AG20443 (cell line): ENCODE results near the gene ENPEP.
"Not testable (repeated sequence)": the region's sequence is repeated elsewhere in the genome, so short reads cannot be mapped to it uniquely, and the experiment has no call there.

ENCODE experiments used
- DNase-seq: peaks from one replicate; pipeline ENCODE4 v3.0.0; 2012; ENCODE audit warnings: low spot score, mixed read lengths

ENPEP gene

DNA sequence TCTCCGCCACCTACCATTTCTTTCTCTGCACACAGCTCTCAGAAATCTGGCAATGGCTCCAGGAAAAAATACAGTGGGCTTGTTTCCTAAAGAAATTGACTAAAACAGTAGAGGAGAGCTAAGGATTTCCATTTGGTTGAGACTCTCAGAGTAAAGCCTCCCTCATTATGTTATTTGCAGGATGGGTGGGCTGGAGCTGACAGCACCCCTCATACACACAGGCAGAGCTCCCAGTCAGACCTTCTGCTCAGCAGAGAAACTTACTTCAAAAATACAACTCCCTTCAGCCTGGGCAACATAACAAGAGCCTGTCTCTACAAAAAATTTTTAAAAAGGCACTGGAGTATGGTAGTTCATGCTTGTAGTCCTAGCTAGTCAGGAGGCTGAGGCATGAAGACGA is 44.9 kb downstream of the ENPEP start:
- DNase-seq: no peak

DNA sequence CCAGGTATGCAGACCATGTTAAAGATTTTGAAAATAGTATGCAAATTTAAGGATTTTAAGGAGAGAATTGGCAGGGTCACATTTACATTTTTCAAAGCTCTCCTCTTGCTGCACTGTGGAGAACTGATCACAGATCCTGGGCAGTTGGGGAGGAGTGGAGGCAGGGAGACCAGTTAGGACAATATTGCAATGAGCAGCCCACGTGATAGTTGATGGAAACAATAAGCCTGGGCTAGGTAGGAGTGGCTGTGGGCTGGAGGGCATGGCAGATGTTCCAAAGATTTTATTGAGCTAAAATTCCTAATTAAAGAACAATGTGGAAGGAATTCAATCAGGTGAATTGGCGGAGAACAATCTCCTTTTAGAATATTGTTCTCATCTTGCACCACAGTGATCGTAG is 50.6 kb downstream of the ENPEP start:
- DNase-seq: no peak

DNA sequence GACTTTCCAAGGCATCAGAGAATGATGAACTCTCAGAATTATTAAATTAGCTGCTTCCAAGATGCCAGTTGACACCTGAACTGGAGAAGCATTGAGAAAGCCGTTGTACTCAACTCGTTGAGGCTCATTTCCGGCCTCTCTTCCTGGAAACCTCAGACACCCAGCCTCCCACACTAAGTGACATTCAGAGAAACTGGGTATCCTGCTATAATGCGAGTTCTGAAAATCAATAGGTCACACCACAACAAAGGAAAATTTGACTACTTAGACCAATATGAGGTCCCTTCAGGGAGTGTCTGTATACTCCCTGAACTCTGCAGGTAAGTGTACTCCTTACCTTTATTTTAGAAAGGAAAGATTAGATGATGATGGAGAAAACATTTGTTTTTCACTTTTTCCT is 51.2 kb downstream of the ENPEP start:
- DNase-seq: no peak

- DNase-seq: peak; percentile 11
Measured at GRCh38 chr4:110532901-110533589, 57.1 kb downstream of the ENPEP start.

DNA sequence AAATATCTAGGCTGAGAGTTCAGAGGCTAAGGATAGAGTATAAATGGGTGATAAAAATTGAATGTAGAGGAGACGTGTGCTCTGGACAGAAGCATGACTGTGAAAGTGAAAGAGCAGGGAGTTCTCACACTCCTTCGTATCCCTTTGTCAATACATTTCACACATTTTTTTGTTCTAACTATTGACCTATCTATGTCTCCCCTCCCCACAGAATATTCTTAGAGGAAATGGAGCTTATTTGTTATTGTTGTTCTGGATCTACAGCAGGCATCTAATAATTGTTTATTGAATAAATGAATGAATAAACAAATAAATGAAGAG is 57.6 kb downstream of the ENPEP start:
- no peak for DNase-seq

GRCh38 chr4:110533940-110534339 is 58.0 kb downstream of the ENPEP start:
- peak; percentile 78 for DNase-seq

GRCh38 chr4:110540581-110540980 is 64.6 kb downstream of the ENPEP start:
- no peak for DNase-seq

DNA sequence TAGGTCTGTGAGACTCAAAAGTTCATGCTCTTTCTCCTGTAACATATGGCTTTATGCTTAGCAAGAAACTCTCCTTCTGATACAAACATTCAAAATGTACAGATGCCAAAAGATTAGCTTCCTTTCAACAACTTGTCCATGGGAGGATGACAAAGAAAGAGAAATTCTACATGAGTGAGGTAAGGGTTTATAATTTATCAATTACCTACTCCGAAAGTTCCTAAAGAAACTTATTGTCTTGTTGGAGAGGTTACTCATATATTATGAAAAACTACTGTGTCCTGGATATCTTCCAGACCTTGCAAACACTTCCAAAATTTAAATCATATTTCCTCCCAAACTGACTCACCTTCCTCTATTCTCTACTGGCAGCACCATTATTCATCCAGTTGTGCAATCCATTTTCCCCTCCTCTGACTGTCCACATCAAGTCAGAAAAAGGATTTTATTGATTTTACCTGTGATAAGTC is 65.1 kb downstream of the ENPEP start:
- peak; percentile 36 for DNase-seq

GRCh38 chr4:110543577-110543976 is 67.6 kb downstream of the ENPEP start:
- DNase-seq: no peak

- no peak for DNase-seq
Measured at GRCh38 chr4:110544594-110544993, 68.6 kb downstream of the ENPEP start.

GRCh38 chr4:110550260-110550659 is 74.3 kb downstream of the ENPEP start:
- peak; percentile 16 for DNase-seq

GRCh38 chr4:110553197-110553596 is 77.2 kb downstream of the ENPEP start:
- DNase-seq: no peak

DNA sequence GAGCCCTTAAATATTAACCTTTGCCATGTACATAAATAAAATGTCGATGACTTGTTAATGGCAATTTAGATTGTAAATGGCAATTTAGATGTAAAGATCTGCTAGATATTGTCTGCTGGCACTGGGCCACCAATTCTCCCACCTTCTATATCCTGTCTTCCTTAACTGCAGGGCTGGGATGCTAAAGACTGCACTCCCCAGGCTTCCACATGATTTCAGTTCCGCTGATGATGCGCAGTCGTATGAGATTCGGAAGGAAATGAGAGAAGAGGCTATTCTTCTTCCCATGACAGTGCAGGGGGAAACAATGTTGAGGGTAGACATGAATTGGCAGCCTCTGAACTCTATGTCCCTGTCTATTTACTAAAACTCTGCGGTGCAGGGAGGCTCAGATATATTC is 91.3 kb downstream of the ENPEP start:
- DNase-seq: no peak

- not testable (repeated sequence) for DNase-seq
Measured at GRCh38 chr4:110576696-110577095, 100.7 kb downstream of the ENPEP start.

DNA sequence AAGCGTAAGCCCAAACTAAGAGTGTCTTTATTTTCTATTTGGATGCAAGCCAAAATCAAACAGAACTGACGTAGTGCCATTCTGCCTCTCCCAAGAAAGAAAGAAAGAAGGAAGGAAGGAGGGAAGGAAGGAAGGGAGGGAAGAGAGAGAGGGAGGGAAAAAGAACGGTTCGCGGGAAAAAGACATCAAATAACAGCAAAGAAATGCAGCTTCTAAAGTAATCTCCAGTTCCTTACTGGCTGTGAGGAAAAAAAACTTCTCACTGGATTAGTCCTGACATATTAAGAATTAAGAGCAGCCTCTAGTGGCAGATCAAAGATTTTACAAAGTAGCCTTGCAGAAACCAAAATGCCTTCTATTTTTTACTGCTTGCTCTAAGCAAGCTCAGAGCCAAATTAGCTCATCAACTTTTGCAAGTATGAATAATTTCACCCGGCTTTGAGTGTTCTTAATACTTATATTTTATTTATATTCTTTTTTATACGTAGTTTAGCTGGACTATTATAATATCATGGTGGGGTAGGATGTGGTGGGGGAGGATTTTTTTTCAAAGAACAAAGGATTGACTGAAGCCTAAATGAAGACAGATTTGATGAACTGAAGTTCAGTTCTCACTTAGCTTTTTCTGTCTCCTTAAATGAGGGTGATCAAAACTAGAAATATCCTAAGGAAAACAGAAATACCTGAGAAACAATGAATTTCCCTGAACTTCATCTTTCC is 110.3 kb downstream of the ENPEP start:
- DNase-seq: peak; percentile 75

- DNase-seq: no peak
Measured at GRCh38 chr4:110587666-110588285, 111.8 kb downstream of the ENPEP start.

DNA sequence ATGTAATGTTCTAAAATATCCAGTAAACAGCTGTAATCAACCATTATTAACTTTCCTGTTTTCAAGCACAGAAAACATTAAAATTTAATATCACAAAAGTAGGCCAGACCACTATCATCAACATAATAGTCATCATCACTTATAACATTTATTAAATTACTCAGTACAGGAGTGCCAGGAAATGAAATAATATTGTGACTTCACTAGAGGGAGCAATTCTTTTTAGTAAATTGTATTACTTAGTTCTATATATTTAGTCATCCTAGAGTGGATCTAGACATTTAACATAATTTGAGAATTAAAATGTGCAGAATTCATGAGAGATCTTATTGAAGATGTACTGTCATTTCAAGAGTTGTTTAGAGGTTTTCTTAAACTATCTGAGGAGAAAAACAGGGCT is 113.3 kb downstream of the ENPEP start:
- no peak for DNase-seq

- no peak for DNase-seq
Measured at GRCh38 chr4:110595583-110595982, 119.6 kb downstream of the ENPEP start.

DNA sequence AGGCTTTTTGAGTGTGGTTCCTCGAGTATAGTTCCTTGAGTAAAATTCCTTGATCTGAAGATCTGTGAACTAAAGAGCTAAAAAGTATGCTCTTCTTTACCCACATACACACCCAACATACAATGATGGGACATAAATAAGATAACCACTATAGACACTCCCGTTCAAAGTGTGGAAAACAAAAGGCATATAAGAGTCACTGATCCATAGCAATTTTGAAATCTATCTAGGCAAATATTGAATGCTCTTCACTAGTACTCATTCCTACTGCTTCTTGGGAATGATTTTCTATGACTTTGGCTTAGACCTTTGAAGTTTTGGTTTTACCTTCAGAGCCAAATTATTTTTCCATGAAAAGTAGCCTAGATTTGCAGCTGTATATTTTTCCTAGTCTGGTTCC is 120.5 kb downstream of the ENPEP start:
- DNase-seq: no peak

DNA sequence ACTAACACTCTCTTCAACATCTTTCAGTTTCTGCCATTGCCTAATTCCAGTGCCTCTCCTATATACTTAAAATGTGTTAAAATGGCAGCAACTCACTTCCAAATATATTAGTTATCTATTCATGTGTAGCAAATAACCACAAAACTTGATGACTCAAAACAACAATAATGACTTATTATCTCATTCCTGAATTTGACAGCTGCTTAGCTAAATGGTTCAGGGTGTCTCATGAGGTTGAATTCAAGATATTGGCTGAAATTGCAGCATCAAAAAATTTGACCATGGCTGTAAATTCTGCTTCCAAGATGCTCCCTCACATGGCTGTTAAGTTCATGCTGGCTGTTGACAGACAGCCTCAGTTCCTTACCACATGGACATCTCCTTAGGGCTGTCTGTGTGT is 121.6 kb downstream of the ENPEP start:
- no peak for DNase-seq

DNA sequence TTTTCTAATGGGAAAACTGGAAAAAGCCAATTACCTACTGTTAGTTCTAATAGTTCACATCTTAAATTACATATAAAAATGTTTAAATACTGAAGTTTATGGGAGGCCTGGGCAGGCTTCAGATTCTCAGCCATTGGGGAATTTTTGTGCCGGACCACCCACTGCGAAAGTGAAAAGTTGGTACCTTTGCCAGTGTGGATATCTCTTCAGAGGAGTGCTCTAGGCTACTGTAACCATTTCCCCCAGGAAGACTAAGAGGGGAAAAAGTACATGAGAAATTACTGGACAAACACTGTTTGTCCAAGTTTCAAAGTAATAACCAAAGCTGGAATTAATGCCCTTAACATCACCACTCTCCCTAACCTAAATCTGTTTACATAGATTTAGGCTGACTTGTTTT is 126.1 kb downstream of the ENPEP start:
- no peak for DNase-seq

- DNase-seq: no peak
Measured at GRCh38 chr4:110605077-110605476, 129.1 kb downstream of the ENPEP start.

- no peak for DNase-seq
Measured at GRCh38 chr4:110609044-110609750, 133.2 kb downstream of the ENPEP start.
